Parathyroid adenoma (tissue), 2 donors: Measurements from ENCODE around the gene ANKS1A.

ENCODE experiments used
- H2AFZ ChIP-seq: fragments of 300-600 bp; sonication (generic); one replicate; pipeline ENCODE4 v1.7.0; 2017; ENCODE audit warnings: antibody characterized with exemption, mild to moderate bottlenecking
- H3K27ac ChIP-seq: fragments of 300-600 bp; sonication (generic); one replicate; pipeline ENCODE4 v1.7.0; 2017
- H3K27me3 ChIP-seq: fragments of 300-600 bp; sonication (generic); one replicate; pipeline ENCODE4 v1.7.0; 2017; ENCODE audit warnings: low read length; ENCODE audit not compliant: control insufficient read depth, insufficient read depth
- H3K36me3 ChIP-seq: fragments of 300-600 bp; sonication (generic); one replicate; pipeline ENCODE4 v1.7.0; 2017; ENCODE audit warnings: low read length; ENCODE audit not compliant: control insufficient read depth, insufficient read depth
- H3K4me1 ChIP-seq: fragments of 300-600 bp; sonication (generic); one replicate; pipeline ENCODE4 v1.7.0; 2017; ENCODE audit warnings: control low read depth
- H3K4me2 ChIP-seq: fragments of 300-600 bp; sonication (generic); one replicate; pipeline ENCODE4 v1.7.0; 2017; ENCODE audit warnings: low read length
- H3K4me3 ChIP-seq: fragments of 300-600 bp; sonication (generic); one replicate; pipeline ENCODE4 v1.7.0; 2017; ENCODE audit warnings: low read depth, low read length
- H3K79me2 ChIP-seq: fragments of 300-600 bp; sonication (generic); one replicate; pipeline ENCODE4 v1.7.0; 2017; ENCODE audit warnings: control low read depth
- H3K9ac ChIP-seq: fragments of 300-600 bp; sonication (generic); one replicate; pipeline ENCODE4 v1.7.0; 2017; ENCODE audit warnings: mild to moderate bottlenecking
- H3K9me3 ChIP-seq: fragments of 300-600 bp; sonication (generic); one replicate; pipeline ENCODE4 v1.7.0; 2017; ENCODE audit warnings: low read length; ENCODE audit not compliant: control insufficient read depth
- CTCF ChIP-seq: fragments of 300-600 bp; sonication (generic); IDR thresholded peaks from one replicate; pipeline ENCODE4 v1.7.0; 2017; ENCODE audit warnings: antibody characterized with exemption, mild to moderate bottlenecking
- donor health status: primary hyperparathyroidism.

Gene ANKS1A

GRCh38 chr6:35052694-35053565 is 163.9 kb downstream of the ANKS1A start:
- Histone ChIP-seq H3K27me3 (no peaks in the 10 kb centered on the region), H3K4me3 (no peak overlapping the region), H3K4me2 (no peak overlapping the region), H3K9ac (no peak overlapping the region), H2AFZ (no peak overlapping the region), H3K36me3 (no peaks in the 10 kb centered on the region), H3K27ac (no peak overlapping the region), H3K9me3 (no peaks in the 10 kb centered on the region), H3K4me1 (no peaks in the 10 kb centered on the region), H3K79me2 (no peaks in the 10 kb centered on the region)
- no peak for TF ChIP-seq CTCF

- Histone ChIP-seq H3K4me3 (no peak overlapping the region), H2AFZ (no peak overlapping the region), H3K27me3 (no peaks in the 10 kb centered on the region), H3K4me2 (no peak overlapping the region), H3K27ac (no peak overlapping the region), H3K9ac (no peak overlapping the region), H3K4me1 (no peaks in the 10 kb centered on the region), H3K36me3 (no peaks in the 10 kb centered on the region), H3K9me3 (no peaks in the 10 kb centered on the region), H3K79me2 (no peaks in the 10 kb centered on the region)
- TF ChIP-seq CTCF, result no peak
Measured at GRCh38 chr6:35053701-35054100, 164.6 kb downstream of the ANKS1A start.

GRCh38 chr6:35054106-35054742 is 165.2 kb downstream of the ANKS1A start:
- H3K79me2 ChIP-seq, result peaks cover 2% of the 10 kb centered on the region
- no peaks in the 10 kb centered on the region for H3K27me3 ChIP-seq
- H3K4me3 ChIP-seq, result no peak overlapping the region
- H2AFZ ChIP-seq, result no peak overlapping the region
- H3K4me2 ChIP-seq, result no peak overlapping the region
- no peak overlapping the region for H3K27ac ChIP-seq
- H3K4me1 ChIP-seq, result no peaks in the 10 kb centered on the region
- no peaks in the 10 kb centered on the region for H3K9me3 ChIP-seq
- H3K36me3 ChIP-seq, result no peaks in the 10 kb centered on the region
- no peak for TF ChIP-seq CTCF
- no peak overlapping the region for H3K9ac ChIP-seq

- no peak overlapping the region for H3K9ac ChIP-seq
- no peak overlapping the region for H3K4me3 ChIP-seq
Measured at GRCh38 chr6:35054743-35055130, 165.7 kb downstream of the ANKS1A start.

More at GRCh38 chr6:35054743-35055130, 165.7 kb downstream of the ANKS1A start:
- no peak for TF ChIP-seq CTCF
- Histone ChIP-seq H3K4me2 (no peak overlapping the region), H3K79me2 (peaks cover 2% of the 10 kb centered on the region), H3K4me1 (no peaks in the 10 kb centered on the region), H3K9me3 (no peaks in the 10 kb centered on the region), H3K27ac (no peak overlapping the region), H3K36me3 (no peaks in the 10 kb centered on the region), H2AFZ (no peak overlapping the region), H3K27me3 (no peaks in the 10 kb centered on the region)
